GM21367 (cell line): ENCODE data around the gene RAD54L.
"Not testable (repeated sequence)": the region's sequence is repeated elsewhere in the genome, so short reads cannot be mapped to it uniquely, and the experiment has no call there.

Source experiments
- ATAC-seq: cut with Tn5 transposase; IDR thresholded peaks from one replicate; pipeline ENCODE4 v1.9.1; 2021; ENCODE audit not compliant: unreplicated experiment

RAD54L gene

DNA sequence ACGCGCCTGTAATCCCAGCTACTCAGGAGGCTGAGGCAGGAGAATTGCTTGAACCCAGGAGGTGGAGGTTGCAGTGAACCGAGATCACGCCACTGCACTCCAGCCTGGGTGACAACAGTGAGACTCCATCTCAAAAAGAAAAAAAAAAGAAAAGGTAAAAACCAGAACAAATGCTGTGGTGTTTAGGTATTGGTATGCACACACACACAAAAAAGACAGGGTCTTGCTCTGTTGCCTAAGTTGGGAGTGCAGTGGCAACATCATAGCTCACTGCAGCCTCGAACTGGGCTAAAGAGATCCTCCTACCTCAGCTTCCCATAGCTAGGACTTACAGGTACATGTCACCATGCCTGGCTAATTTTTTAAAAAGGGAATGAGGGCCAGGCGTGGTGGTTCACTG lies 71.7 kb downstream of the RAD54L start:
- not testable (repeated sequence) for ATAC-seq

DNA sequence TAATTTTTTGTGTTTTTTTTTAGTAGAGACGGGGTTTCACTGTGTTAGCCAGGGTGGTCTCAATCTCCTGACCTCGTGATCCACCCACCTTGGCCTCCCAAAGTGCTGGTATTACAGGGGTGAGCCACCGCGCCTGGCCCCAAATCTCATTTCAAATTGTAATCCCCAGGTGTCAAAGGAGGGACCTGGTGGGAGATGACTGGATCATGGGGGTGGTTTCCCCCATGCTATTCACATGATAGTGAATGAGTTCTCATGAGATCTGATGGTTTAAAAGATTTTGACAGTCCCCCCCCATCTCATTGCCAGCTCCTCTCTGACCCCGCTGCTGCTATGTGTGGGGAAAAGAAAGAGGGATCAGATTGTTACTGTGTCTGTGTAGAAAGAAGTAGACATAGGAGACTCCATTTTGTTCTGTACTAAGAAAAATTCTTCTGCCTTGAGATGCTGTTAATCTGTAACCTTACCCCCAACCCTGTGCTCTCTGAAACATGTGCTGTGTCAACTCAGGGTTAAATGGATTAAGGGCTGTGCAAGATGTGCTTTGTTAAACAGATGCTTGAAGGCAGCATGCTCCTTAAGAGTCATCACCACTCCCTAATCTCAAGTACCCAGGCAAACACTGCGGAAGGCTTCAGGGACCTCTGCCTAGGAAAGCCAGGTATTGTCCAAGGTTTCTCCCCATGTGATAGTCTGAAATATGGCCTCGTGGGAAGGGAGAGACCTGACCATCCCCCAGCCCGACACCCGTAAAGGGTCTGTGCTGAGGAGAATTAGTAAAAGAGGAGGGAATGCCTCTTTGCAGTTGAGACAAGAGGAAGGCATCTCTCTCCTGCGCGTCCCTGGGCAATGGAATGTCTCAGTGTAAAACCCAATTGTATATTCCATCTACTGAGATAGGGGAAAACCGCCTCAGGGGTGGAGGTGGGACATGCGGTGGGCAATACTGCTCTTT lies 72.7 kb downstream of the RAD54L start:
- not testable (repeated sequence) for ATAC-seq

DNA sequence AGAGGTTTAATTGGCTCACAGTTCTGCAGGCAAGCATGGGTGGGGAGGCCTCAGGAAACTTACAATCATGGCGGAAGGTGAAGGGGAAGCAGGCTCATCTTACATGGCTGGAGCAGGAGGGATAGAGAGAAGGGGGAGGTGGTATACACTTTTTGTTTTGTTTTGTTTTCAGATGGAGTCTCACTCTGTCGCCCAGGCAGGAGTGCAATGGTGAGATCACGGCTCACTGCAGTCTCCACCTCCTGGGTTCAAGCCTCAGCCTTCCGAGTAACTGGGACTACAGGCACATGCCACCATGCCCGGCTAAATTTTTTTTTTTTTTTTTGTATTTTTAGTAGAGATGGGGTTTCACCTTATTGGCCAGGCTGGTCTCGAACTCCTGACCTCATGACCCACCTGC lies 74.6 kb downstream of the RAD54L start:
- ATAC-seq: not testable (repeated sequence)

DNA sequence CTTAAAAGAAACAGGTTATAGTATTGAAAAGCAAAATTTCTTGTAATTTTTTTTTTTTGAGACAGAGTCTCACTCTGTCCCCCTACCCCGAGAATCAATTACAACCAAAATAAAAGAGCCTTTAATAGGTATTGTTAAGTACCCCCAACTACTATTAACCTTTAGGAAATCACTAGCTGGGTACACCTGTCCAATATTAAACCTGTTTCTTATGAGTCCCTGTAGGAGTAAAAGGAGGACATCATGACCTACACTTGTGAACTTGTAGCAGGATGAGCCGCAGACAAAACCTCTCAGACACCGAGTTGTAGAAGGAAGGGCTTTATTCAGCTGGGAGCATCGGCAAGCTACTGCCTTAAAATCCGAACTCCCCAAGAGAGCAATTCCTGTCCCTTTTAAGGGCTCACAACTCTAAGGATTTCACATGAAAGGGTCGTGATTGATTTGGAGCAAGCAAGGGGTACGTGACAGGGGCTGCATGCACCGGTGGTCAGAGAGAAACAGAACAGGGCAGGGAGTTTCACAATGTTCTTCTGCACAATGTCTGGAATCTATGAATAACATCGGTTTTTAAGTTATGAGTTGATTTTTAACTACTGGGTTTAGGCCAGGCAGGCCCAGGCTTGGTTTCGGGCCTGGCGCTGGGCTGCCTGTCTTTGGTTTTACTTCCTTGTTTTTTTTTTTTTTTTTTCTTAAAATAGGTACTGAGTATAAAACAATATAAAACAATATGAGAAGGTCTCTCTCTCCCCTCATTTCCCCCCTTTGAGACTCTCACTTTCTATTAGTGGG lies 77.9 kb downstream of the RAD54L start:
- not testable (repeated sequence) for ATAC-seq
